B cell (primary cell): ENCODE measurements around the gene FTCD. TPM values are rescaled to one million over a fixed set of nuclear protein-coding genes. Genes with fewer than 3 reads are reported as not detected.

Experiments used
- ATAC-seq: fragments of 200-7000 bp; cut with Tn5 transposase; one replicate; pipeline ENCODE4 v1.10.0; 2021; ENCODE audit warnings: low read depth, mild to moderate bottlenecking, moderate number of reproducible peaks, moderate library complexity
- CTCF ChIA-PET: fragments of 350-600 bp; sonication (Branson Sonifier 250); formaldehyde crosslinking; loops from one replicate; lab custom pipeline; 2021; ENCODE audit warnings: antibody characterized with exemption, inconsistent platforms; lab: Charles Lee
- POLR2A ChIA-PET: fragments of 350-600 bp; sonication (Branson Sonifier 250); formaldehyde crosslinking; loops from one replicate; lab custom pipeline; 2021; ENCODE audit warnings: antibody characterized with exemption; lab: Charles Lee
- DNase-seq: peaks from one replicate; pipeline ENCODE4 v3.0.0; 2013
- H2AFZ ChIP-seq: 2 replicates; pipeline ENCODE4 v1.6.1; 2012; ENCODE audit warnings: mild to moderate bottlenecking, low read depth, low read length; ENCODE audit not compliant: insufficient read depth, poor library complexity, severe bottlenecking
- H3K27ac ChIP-seq, 2 donors: 1 replicate in 1 of 2; 2 replicates in 1 of 2; pipeline ENCODE4 v1.5.1; 2012 to 2013; ENCODE audit warnings: low read length in 2 of 2, mild to moderate bottlenecking in 2 of 2, moderate library complexity in 1 of 2
- H3K27me3 ChIP-seq, 4 experiments: fragments of 200-600 bp in 1 of 4; sonication (generic) in 1 of 4; replicated peaks in 1 of 4; 1 replicate in 2 of 4; 2 replicates in 2 of 4; pipeline versions ENCODE4 v1.6.1 to v1.7.0; 2013 to 2016; ENCODE audit warnings: low read length in 3 of 4, mild to moderate bottlenecking in 2 of 4, mixed read lengths in 1 of 4, moderate library complexity in 1 of 4; ENCODE audit not compliant: insufficient read depth in 4 of 4, control insufficient read depth in 3 of 4; ENCODE audit errors: control extremely low read depth in 1 of 4
- H3K36me3 ChIP-seq, 2 experiments: replicated peaks in 1 of 2; 1 replicate in 1 of 2; 2 replicates in 1 of 2; pipeline versions ENCODE4 v1.6.1 to v1.7.1; 2013; ENCODE audit warnings: low read length in 1 of 2; ENCODE audit not compliant: insufficient read depth in 2 of 2, control insufficient read depth in 1 of 2; ENCODE audit errors: control extremely low read depth in 1 of 2, extremely low read depth in 1 of 2
- H3K4me1 ChIP-seq, 2 donors: fragments of 200-600 bp in 1 of 2; sonication (generic) in 1 of 2; 1 replicate in 1 of 2; 2 replicates in 1 of 2; pipeline versions ENCODE4 v1.5.1 to v1.6.1; 2013 to 2017; ENCODE audit warnings: low read length in 2 of 2; ENCODE audit not compliant: control insufficient read depth in 2 of 2, insufficient read depth in 2 of 2
- H3K4me2 ChIP-seq: replicated peaks from 2 replicates; pipeline ENCODE3; 2012; ENCODE audit warnings: mild to moderate bottlenecking, low read depth, low read length; ENCODE audit not compliant: poor library complexity, severe bottlenecking
- H3K4me3 ChIP-seq, 5 experiments: fragments of 200-600 bp in 1 of 5; sonication (generic) in 1 of 5; 1 replicate in 3 of 5; 2 replicates in 2 of 5; pipeline versions ENCODE4 v1.5.1 to v1.7.0; 2011 to 2016; ENCODE audit warnings: low read length in 4 of 5, mild to moderate bottlenecking in 4 of 5, low read depth in 2 of 5, control low read depth in 1 of 5, moderate library complexity in 1 of 5; ENCODE audit not compliant: insufficient read depth in 1 of 5; ENCODE audit errors: control extremely low read depth in 1 of 5, extremely low read depth in 1 of 5
- H3K79me2 ChIP-seq: fragments of 200-600 bp; sonication (generic); one replicate; pipeline ENCODE4 v1.6.0; 2016; ENCODE audit warnings: low read length; ENCODE audit not compliant: control insufficient read depth, insufficient read depth
- H3K9ac ChIP-seq: fragments of 200-600 bp; sonication (generic); 2 replicates; pipeline ENCODE4 v1.6.1; 2017; ENCODE audit warnings: mild to moderate bottlenecking, low read length, moderate library complexity
- H3K9me3 ChIP-seq, 3 donors: one replicate each; pipeline versions ENCODE4 v1.6.1 to v1.7.1; 2013; ENCODE audit warnings: low read length in 2 of 3; ENCODE audit not compliant: control insufficient read depth in 2 of 3, insufficient read depth in 1 of 3; ENCODE audit errors: control extremely low read depth in 1 of 3
- H4K20me1 ChIP-seq: 2 replicates; pipeline ENCODE4 v1.6.0; 2012; ENCODE audit warnings: mild to moderate bottlenecking, low read length; ENCODE audit not compliant: insufficient read depth, control insufficient read depth, poor library complexity, severe bottlenecking
- H3K27ac Mint-ChIP-seq: one replicate; pipeline ENCODE4 v1.8.0; 2021; ENCODE audit warnings: mixed read lengths
- H3K27me3 Mint-ChIP-seq: one replicate; pipeline ENCODE4 v1.8.0; 2021; ENCODE audit warnings: mixed read lengths
- H3K4me1 Mint-ChIP-seq: one replicate; pipeline ENCODE4 v1.8.0; 2021; ENCODE audit warnings: mixed read lengths
- H3K4me3 Mint-ChIP-seq: one replicate; pipeline ENCODE4 v1.8.0; 2021; ENCODE audit warnings: mixed read lengths
- H3K9me3 Mint-ChIP-seq: one replicate; pipeline ENCODE4 v1.8.0; 2022; ENCODE audit warnings: mixed read lengths; ENCODE audit not compliant: insufficient read depth
- WGBS: methylation state at CpG from one replicate; pipeline ENCODE4 v1.1.5; 2013; ENCODE audit warnings: missing lambda C conversion rate; ENCODE audit not compliant: insufficient coverage; 5-methylcytosine and 5-hydroxymethylcytosine counted together
- intact Hi-C: fragments of 100-400 bp; cut with micrococcal nuclease; formaldehyde crosslinking; loops from one replicate; pipeline ENCODE4 v1.10.0; 2022
- polyA plus RNA-seq: library from polyadenylated mRNA; depleted of rRNA; stranded (reverse); fragments of >200 nt; gene quantifications from 2 replicates; pipeline ENCODE4 v1.2.3, GENCODE V29; 2012
- total RNA-seq, 2 donors: library from RNA; stranded (reverse); fragments of 120-200 nt in 1 of 2; gene quantifications; 1 replicate in 1 of 2; 2 replicates in 1 of 2; pipeline versions ENCODE4 v1.2.3 to v1.2.4, GENCODE V29; 2013 to 2022
- TF ChIP-seq, protein P1 (sequence below): fragments of 200-600 bp; IDR thresholded peaks from one replicate; pipeline ENCODE4 v1.8.0; 2022; ENCODE audit warnings: antibody characterized with exemption, mild to moderate bottlenecking

The FTCD gene
- total and polyA plus RNA-seq, 2 donors (not counting 1 experiment from before 2014, with no cell fraction given): 0.22 to 0.39 TPM

DNA sequence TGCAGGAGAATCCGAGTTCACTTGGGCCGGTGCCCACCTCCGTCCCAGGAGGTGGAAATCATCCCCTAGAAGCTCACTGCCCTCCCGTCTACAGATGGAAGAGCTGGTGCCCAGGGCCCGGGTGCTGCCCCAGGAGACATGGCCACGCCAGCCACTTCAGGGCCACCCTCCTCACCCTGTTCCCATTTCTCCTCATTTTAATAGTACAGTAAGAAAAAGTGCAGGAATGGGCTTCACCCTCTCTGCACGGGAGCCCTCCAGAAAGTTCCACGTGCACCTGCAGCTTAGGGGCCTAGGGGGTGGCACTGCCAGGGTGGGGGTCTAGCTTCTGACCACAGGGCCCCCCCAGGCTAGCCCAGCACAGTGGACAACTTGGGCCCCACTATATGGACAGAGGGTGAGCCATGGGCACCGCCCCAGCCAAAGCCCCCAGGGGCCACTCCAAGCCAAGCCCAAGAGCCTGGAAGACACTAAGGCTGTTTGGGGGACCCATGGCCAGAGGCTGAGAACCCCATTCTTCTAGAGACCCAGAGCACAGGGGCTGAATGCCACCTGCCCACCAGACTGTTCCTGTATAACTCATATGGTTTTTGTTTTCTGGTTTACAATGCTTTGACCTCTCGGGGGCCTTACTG is 3.4 kb upstream of the FTCD start:
- intact Hi-C loops: no loop called here
- ChIA-PET CTCF (no interaction called here), POLR2A (no interaction called here)
- no peaks in the 10 kb centered on the region for H3K4me1 ChIP-seq
- TF ChIP-seq, protein P1, sequence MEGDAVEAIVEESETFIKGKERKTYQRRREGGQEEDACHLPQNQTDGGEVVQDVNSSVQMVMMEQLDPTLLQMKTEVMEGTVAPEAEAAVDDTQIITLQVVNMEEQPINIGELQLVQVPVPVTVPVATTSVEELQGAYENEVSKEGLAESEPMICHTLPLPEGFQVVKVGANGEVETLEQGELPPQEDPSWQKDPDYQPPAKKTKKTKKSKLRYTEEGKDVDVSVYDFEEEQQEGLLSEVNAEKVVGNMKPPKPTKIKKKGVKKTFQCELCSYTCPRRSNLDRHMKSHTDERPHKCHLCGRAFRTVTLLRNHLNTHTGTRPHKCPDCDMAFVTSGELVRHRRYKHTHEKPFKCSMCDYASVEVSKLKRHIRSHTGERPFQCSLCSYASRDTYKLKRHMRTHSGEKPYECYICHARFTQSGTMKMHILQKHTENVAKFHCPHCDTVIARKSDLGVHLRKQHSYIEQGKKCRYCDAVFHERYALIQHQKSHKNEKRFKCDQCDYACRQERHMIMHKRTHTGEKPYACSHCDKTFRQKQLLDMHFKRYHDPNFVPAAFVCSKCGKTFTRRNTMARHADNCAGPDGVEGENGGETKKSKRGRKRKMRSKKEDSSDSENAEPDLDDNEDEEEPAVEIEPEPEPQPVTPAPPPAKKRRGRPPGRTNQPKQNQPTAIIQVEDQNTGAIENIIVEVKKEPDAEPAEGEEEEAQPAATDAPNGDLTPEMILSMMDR: no peak
- no peak for DNase-seq
- no peaks in the 10 kb centered on the region for H3K9me3 Mint-ChIP-seq
- 99% methylated on average over 5 of the region's 10 CpGs for WGBS
- no peaks in the 10 kb centered on the region for H3K27me3 ChIP-seq
- H3K4me1 Mint-ChIP-seq: no peaks in the 10 kb centered on the region
- no peaks in the 10 kb centered on the region for H3K36me3 ChIP-seq
- ATAC-seq: no peak
- no peak overlapping the region for H2AFZ ChIP-seq
- no peak overlapping the region for H3K4me3 Mint-ChIP-seq
- no peaks in the 10 kb centered on the region for H3K27me3 Mint-ChIP-seq
- H3K27ac ChIP-seq: no peak overlapping the region
- H4K20me1 ChIP-seq: no peaks in the 10 kb centered on the region
- no peaks in the 10 kb centered on the region for H3K79me2 ChIP-seq
- H3K9ac ChIP-seq: no peak overlapping the region
- peaks cover 0 to 12% (median 0%) of the 10 kb centered on the region in 3 donors for H3K9me3 ChIP-seq
- H3K4me3 ChIP-seq: no peak overlapping the region
- no peak overlapping the region for H3K4me2 ChIP-seq
- H3K27ac Mint-ChIP-seq: no peak overlapping the region

DNA sequence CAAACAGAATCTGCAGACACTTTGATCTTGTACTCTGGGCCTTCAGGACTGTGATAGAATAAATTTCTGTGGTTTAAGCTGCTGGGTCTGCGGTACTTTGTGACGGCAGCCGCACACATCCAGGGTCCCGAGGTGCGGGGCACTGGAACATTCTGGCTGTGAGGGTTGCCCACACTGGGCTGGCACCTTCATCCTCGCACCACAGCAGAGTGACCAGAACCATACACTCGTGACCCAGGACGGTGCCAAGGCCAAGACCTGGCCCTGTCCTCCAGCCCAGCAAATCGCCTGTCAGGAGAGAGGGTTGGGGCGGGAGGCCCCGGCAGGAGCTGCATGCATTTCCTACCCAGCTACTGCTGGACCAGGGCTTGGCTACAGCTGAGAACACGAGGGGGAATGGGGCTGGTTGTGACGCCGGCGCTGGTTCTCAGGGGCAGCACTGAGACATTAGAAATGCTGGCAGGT is 2.6 kb upstream of the FTCD start:
- H4K20me1 ChIP-seq: no peaks in the 10 kb centered on the region
- no peaks in the 10 kb centered on the region for H3K4me1 Mint-ChIP-seq
- no peaks in the 10 kb centered on the region for H3K79me2 ChIP-seq
- peaks cover 0 to 12% (median 0%) of the 10 kb centered on the region in 3 donors for H3K9me3 ChIP-seq
- no peak overlapping the region for H3K27ac Mint-ChIP-seq
- H3K4me3 Mint-ChIP-seq: no peak overlapping the region
- no peak overlapping the region for H3K4me3 ChIP-seq
- no peaks in the 10 kb centered on the region for H3K27me3 Mint-ChIP-seq
- H3K27me3 ChIP-seq: no peaks in the 10 kb centered on the region
- DNase-seq (no peak), ATAC-seq (no peak)
- H2AFZ ChIP-seq: no peak overlapping the region
- H3K9ac ChIP-seq: no peak overlapping the region
- no peaks in the 10 kb centered on the region for H3K9me3 Mint-ChIP-seq
- TF ChIP-seq, protein P1: no peak
- H3K4me1 ChIP-seq: peaks cover 0 to 5% of the 10 kb centered on the region in 2 donors
- no peak overlapping the region for H3K4me2 ChIP-seq
- H3K27ac ChIP-seq: no peak overlapping the region
- 95% methylated on average over 15 of the region's 15 CpGs for WGBS
- ChIA-PET POLR2A (no interaction called here), CTCF (no interaction called here)
- no peaks in the 10 kb centered on the region for H3K36me3 ChIP-seq
- intact Hi-C loops: no loop called here
